ENCODE measurements around the gene GET4. TPM values are rescaled to one million over a fixed set of nuclear protein-coding genes. Genes with fewer than 3 reads are reported as not detected.

The GET4 gene
- total RNA-seq, 1 experiment from 2014 or later = 130 TPM

DNA sequence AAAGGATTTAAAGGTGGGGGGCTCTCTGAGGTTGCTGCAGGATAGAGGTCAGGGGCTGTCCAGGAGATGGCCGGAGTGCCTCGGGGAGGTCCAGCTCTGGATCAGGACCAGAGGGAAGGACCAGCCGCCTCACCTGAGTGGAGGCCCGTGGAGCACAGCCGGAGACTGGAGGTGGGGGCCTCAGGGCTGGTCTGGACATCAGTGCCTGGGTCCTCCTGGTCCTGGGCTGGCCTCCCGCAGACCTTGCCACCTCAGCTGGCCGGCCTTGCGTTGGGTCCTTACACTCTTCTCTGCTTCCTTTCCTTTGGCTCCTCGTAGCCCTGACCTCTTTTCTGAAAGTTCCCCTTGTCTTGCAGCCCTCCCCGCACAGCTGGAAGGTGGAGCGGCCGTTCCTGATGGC is 42.1 kb upstream of the GET4 start:
- Mint-ChIP-seq H3K36me3 (ENCODE audit: insufficient read depth, unreplicated experiment) (peaks cover 74% of the 10 kb centered on the region), H3K9me3 (ENCODE audit: unreplicated experiment) (no peaks in the 10 kb centered on the region), H3K27me3 (ENCODE audit: insufficient read depth, unreplicated experiment) (no peaks in the 10 kb centered on the region), H3K4me3 (ENCODE audit: unreplicated experiment) (no peak overlapping the region), H3K27ac (ENCODE audit: unreplicated experiment) (no peak overlapping the region), H3K4me1 (ENCODE audit: low read depth, unreplicated experiment) (peaks cover 23% of the 10 kb centered on the region)
- H3K9me3 ChIP-seq = no peaks in the 10 kb centered on the region
- ChIA-PET POLR2A (no interaction called here), CTCF (no interaction called here)
- H3K27me3 ChIP-seq (replicated peaks; ENCODE audit: control insufficient read depth, insufficient read depth, low read length) = no peaks in the 10 kb centered on the region
- H3K36me3 ChIP-seq (ENCODE audit: control insufficient read depth, insufficient read depth, low read length) = peaks cover 5% of the 10 kb centered on the region; the same call in 1 of the 2 replicates
- peaks cover 21% of the 10 kb centered on the region for H3K4me1 ChIP-seq
- no peak for DNase-seq
- no peak overlapping the region for H3K4me3 ChIP-seq (ENCODE audit: low read depth, low read length)
- TF ChIP-seq, protein P1, sequence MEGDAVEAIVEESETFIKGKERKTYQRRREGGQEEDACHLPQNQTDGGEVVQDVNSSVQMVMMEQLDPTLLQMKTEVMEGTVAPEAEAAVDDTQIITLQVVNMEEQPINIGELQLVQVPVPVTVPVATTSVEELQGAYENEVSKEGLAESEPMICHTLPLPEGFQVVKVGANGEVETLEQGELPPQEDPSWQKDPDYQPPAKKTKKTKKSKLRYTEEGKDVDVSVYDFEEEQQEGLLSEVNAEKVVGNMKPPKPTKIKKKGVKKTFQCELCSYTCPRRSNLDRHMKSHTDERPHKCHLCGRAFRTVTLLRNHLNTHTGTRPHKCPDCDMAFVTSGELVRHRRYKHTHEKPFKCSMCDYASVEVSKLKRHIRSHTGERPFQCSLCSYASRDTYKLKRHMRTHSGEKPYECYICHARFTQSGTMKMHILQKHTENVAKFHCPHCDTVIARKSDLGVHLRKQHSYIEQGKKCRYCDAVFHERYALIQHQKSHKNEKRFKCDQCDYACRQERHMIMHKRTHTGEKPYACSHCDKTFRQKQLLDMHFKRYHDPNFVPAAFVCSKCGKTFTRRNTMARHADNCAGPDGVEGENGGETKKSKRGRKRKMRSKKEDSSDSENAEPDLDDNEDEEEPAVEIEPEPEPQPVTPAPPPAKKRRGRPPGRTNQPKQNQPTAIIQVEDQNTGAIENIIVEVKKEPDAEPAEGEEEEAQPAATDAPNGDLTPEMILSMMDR (IDR thresholded peaks at IDR 0.05; ENCODE audit: insufficient read depth in 1 of 2, low read depth in 1 of 2, low read length in 1 of 2, severe bottlenecking in 1 of 2, unreplicated experiment in 1 of 2) = no peak
- intact Hi-C loops (cut with micrococcal nuclease; ENCODE audit: unreplicated experiment) = no loop called here
- no TSS peak for BruUV-seq (replicated peaks)

DNA sequence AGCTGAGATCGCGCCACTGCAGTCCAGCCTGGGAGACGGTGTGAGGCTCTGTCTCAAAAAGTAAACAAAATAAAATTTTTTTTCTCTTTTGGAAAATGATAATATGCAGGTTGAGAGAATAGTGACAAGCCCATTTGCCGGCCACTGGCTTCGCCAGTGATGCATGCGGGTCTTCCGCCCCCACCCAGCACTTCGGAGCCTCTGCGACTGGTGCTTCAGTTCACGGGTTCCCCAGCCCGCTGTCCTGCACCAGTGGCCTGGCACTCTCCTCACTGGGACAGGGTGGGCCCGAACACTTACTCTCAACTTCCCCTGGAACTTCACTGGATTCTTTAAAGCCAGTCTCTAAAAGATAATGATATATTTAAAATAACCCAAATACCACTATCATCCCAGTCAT is 41.3 kb upstream of the GET4 start:
- Histone ChIP-seq H3K4me3 (ENCODE audit: low read depth, low read length) (no peak overlapping the region), H3K36me3 (ENCODE audit: control insufficient read depth, insufficient read depth, low read length) (peaks cover 5% of the 10 kb centered on the region; the same call in 1 of the 2 replicates), H3K27me3 (replicated peaks; ENCODE audit: control insufficient read depth, insufficient read depth, low read length) (no peaks in the 10 kb centered on the region), H3K9me3 (no peaks in the 10 kb centered on the region), H3K4me1 (peaks cover 21% of the 10 kb centered on the region)
- CTCF ChIA-PET = no interaction called here
- no TSS peak for BruUV-seq (replicated peaks)
- H3K27me3 Mint-ChIP-seq (ENCODE audit: insufficient read depth, unreplicated experiment) = no peaks in the 10 kb centered on the region
- H3K4me3 Mint-ChIP-seq (ENCODE audit: unreplicated experiment) = no peak overlapping the region
- H3K4me1 Mint-ChIP-seq (ENCODE audit: low read depth, unreplicated experiment) = peaks cover 23% of the 10 kb centered on the region
- H3K9me3 Mint-ChIP-seq (ENCODE audit: unreplicated experiment) = no peaks in the 10 kb centered on the region
- DNase-seq = no peak
- H3K27ac Mint-ChIP-seq (ENCODE audit: unreplicated experiment) = no peak overlapping the region
- TF ChIP-seq, protein P1 (IDR thresholded peaks at IDR 0.05; ENCODE audit: insufficient read depth in 1 of 2, low read depth in 1 of 2, low read length in 1 of 2, severe bottlenecking in 1 of 2, unreplicated experiment in 1 of 2) = no peak
- intact Hi-C loops (cut with micrococcal nuclease; ENCODE audit: unreplicated experiment) = loop anchor here (5.0 kb wide), 1 partner anchor 48 kb away; no protein-coding TSS in a partner anchor
- POLR2A ChIA-PET = no interaction called here
- H3K36me3 Mint-ChIP-seq (ENCODE audit: insufficient read depth, unreplicated experiment) = peaks cover 82% of the 10 kb centered on the region

DNA sequence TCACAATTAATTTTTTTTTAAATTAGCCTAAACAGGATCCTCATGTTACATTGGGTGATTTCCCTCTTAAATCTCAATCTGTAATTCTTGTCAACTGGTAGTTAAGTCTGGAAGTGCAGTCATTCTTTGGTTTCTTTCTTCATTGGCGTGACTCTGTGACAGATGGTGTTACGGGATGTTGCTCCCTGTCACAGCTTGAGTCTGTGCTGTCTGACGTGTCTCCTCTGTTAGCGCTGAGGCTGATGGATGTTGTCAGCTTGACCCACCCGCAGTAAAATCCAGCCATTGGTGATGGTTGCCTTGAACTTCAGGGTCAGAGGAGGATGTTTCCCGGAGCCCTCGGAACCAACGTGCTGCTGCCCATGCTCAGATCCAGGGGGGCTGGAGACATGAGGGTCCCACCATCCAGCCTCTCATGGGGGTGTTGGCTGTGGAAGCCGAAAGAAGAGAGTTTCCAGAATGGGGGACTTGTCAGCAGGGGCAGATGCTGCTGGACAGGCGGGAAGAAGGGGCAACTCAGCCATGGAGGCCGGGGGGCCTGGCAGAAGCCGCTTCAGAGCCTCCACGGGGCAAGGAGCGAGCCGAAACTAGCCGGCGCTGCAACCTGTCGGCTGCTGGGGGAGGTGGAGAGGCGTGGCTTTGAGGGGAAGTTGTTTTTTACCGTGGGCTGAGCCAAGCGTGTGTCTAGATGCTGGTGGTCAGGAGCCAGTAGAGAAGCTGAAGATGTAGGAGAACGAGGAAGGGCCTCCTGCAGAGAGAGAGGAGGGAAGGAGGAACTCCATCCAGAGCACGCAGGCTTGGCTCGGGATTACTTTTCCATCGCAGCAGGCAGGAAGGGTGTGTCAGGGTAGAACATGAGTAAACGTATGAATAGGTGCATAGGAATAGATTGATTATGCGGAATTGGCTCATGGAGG is 40.6 kb upstream of the GET4 start:
- peaks cover 19% of the 10 kb centered on the region for H3K4me1 ChIP-seq
- BruUV-seq (replicated peaks) = no TSS peak
- no peaks in the 10 kb centered on the region for H3K27me3 Mint-ChIP-seq (ENCODE audit: insufficient read depth, unreplicated experiment)
- H3K27ac Mint-ChIP-seq (ENCODE audit: unreplicated experiment) = no peak overlapping the region
- no peaks in the 10 kb centered on the region for H3K27me3 ChIP-seq (replicated peaks; ENCODE audit: control insufficient read depth, insufficient read depth, low read length)
- H3K4me3 Mint-ChIP-seq (ENCODE audit: unreplicated experiment) = no peak overlapping the region
- H3K9me3 Mint-ChIP-seq (ENCODE audit: unreplicated experiment) = no peaks in the 10 kb centered on the region
- H3K36me3 Mint-ChIP-seq (ENCODE audit: insufficient read depth, unreplicated experiment) = peaks cover 86% of the 10 kb centered on the region
- CTCF ChIA-PET = interaction anchor here (0.5 to 1.9 kb wide), 8 partner anchors 18 to 510 kb away, joined by 3 to 58 read pairs (median 7); no protein-coding TSS in a partner anchor
- DNase-seq = no peak
- intact Hi-C loops (cut with micrococcal nuclease; ENCODE audit: unreplicated experiment) = loop anchor here (1.0 to 5.0 kb wide), 2 partner anchors 38 to 48 kb away; no protein-coding TSS in a partner anchor
- peaks cover 5% of the 10 kb centered on the region; the same call in 1 of the 2 replicates for H3K36me3 ChIP-seq (ENCODE audit: control insufficient read depth, insufficient read depth, low read length)
- TF ChIP-seq, protein P1 (IDR thresholded peaks at IDR 0.05; ENCODE audit: insufficient read depth in 1 of 2, low read depth in 1 of 2, low read length in 1 of 2, severe bottlenecking in 1 of 2, unreplicated experiment in 1 of 2) = no peak
- POLR2A ChIA-PET = interaction anchor here (1.5 kb wide), 1 partner anchor 38 kb away, joined by 4 read pairs; no protein-coding TSS in a partner anchor
- H3K4me1 Mint-ChIP-seq (ENCODE audit: low read depth, unreplicated experiment) = peaks cover 17% of the 10 kb centered on the region
- H3K4me3 ChIP-seq (ENCODE audit: low read depth, low read length) = no peak overlapping the region
- H3K9me3 ChIP-seq = no peaks in the 10 kb centered on the region
